ENCODE data around the gene PCDHGA1.

The PCDHGA1 gene

GRCh38 chr5:141477815-141478214 is 147.5 kb downstream of the PCDHGA1 start:
- peaks cover 12% of the 10 kb centered on the region for H3K9me3 ChIP-seq (ENCODE audit: insufficient read depth, low read depth, low read length)
- H3K36me3 ChIP-seq (ENCODE audit: control insufficient read depth in 1 of 2, insufficient read depth in 2 of 2, low read length in 2 of 2), result peaks cover 8 to 18% of the 10 kb centered on the region in 2 experiments
- no peaks in the 10 kb centered on the region for H3K27me3 ChIP-seq (ENCODE audit: insufficient read depth, low read length)
- no peaks in the 10 kb centered on the region for H3K79me2 ChIP-seq (ENCODE audit: control insufficient read depth, insufficient read depth, low read length, poor library complexity)
- H3K4ac ChIP-seq (ENCODE audit: low read depth, low read length), result no peak overlapping the region
- H2AFZ ChIP-seq (ENCODE audit: insufficient read depth, low read length, poor library complexity), result no peak overlapping the region
- no peak overlapping the region for H3K27ac ChIP-seq (ENCODE audit: low read depth, low read length)
- H2AK5ac ChIP-seq (ENCODE audit: low read length), result no peak overlapping the region
- H3K23ac ChIP-seq (ENCODE audit: low read length), result no peak overlapping the region
- no peak overlapping the region for H4K8ac ChIP-seq (ENCODE audit: low read depth, low read length)
- DNase-seq, result no peak
- H4K91ac ChIP-seq (ENCODE audit: low read depth, low read length), result no peak overlapping the region
- no peak overlapping the region for H4K12ac ChIP-seq (ENCODE audit: low read depth, low read length)
- no peak overlapping the region for H2BK5ac ChIP-seq (ENCODE audit: low read depth, low read length, poor library complexity)
- peak overlapping the region; percentile 40 for H3K4me2 ChIP-seq (ENCODE audit: low read length)
- peaks cover 13 to 22% of the 10 kb centered on the region in 2 experiments for H3K4me1 ChIP-seq (ENCODE audit: control insufficient read depth in 1 of 2, insufficient read depth in 2 of 2, low read length in 2 of 2)
- no peak overlapping the region for H2BK12ac ChIP-seq (ENCODE audit: low read length)
- H3K14ac ChIP-seq (ENCODE audit: low read length), result no peak overlapping the region
- no peak overlapping the region for H3K4me3 ChIP-seq (ENCODE audit: low read depth, low read length)
- no peak overlapping the region for H3K9ac ChIP-seq (ENCODE audit: low read length)
- WGBS (ENCODE audit: extremely low coverage, insufficient coverage, insufficient read length), result no CpG with 5 or more reads among the region's 13 CpGs
- no peak overlapping the region for H2BK120ac ChIP-seq (ENCODE audit: insufficient read depth, low read length, poor library complexity)
- no peak overlapping the region for H3K18ac ChIP-seq (ENCODE audit: low read length)
- peaks cover 9% of the 10 kb centered on the region for H3K79me1 ChIP-seq (ENCODE audit: low read length)

- H4K91ac ChIP-seq (ENCODE audit: low read depth, low read length), result no peak overlapping the region
- H3K36me3 ChIP-seq (ENCODE audit: control insufficient read depth in 1 of 2, insufficient read depth in 2 of 2, low read length in 2 of 2), result peaks cover 8 to 18% of the 10 kb centered on the region in 2 experiments
- H3K27ac ChIP-seq (ENCODE audit: low read depth, low read length), result no peak overlapping the region
- H3K27me3 ChIP-seq (ENCODE audit: insufficient read depth, low read length), result no peaks in the 10 kb centered on the region
- no peak overlapping the region for H2BK120ac ChIP-seq (ENCODE audit: insufficient read depth, low read length, poor library complexity)
- H2BK5ac ChIP-seq (ENCODE audit: low read depth, low read length, poor library complexity), result no peak overlapping the region
- no peak overlapping the region for H2AFZ ChIP-seq (ENCODE audit: insufficient read depth, low read length, poor library complexity)
- no peak overlapping the region for H3K14ac ChIP-seq (ENCODE audit: low read length)
- no peak overlapping the region for H2AK5ac ChIP-seq (ENCODE audit: low read length)
- H3K9me3 ChIP-seq (ENCODE audit: insufficient read depth, low read depth, low read length), result peaks cover 12% of the 10 kb centered on the region
- no peak overlapping the region for H3K9ac ChIP-seq (ENCODE audit: low read length)
- no CpG with 5 or more reads among the region's 20 CpGs for WGBS (ENCODE audit: extremely low coverage, insufficient coverage, insufficient read length)
- H3K4me3 ChIP-seq (ENCODE audit: low read depth, low read length), result no peak overlapping the region
- H3K4me2 ChIP-seq (ENCODE audit: low read length), result peak overlapping the region; percentile 40
- no peak overlapping the region for H2BK12ac ChIP-seq (ENCODE audit: low read length)
- no peak overlapping the region for H3K23ac ChIP-seq (ENCODE audit: low read length)
- no peak overlapping the region for H3K18ac ChIP-seq (ENCODE audit: low read length)
- H3K79me1 ChIP-seq (ENCODE audit: low read length), result peaks cover 9% of the 10 kb centered on the region
- H3K4me1 ChIP-seq (ENCODE audit: control insufficient read depth in 1 of 2, insufficient read depth in 2 of 2, low read length in 2 of 2), result peaks cover 15 to 24% of the 10 kb centered on the region in 2 experiments
- H3K79me2 ChIP-seq (ENCODE audit: control insufficient read depth, insufficient read depth, low read length, poor library complexity), result no peaks in the 10 kb centered on the region
- H4K12ac ChIP-seq (ENCODE audit: low read depth, low read length), result no peak overlapping the region
- peak; percentile 49 to 59 for DNase-seq
- H4K8ac ChIP-seq (ENCODE audit: low read depth, low read length), result no peak overlapping the region
- H3K4ac ChIP-seq (ENCODE audit: low read depth, low read length), result no peak overlapping the region
These were observed 148.1 kb downstream of the PCDHGA1 start for GRCh38 chr5:141478321-141478945.

- Histone ChIP-seq H3K79me1 (ENCODE audit: low read length) (peaks cover 9% of the 10 kb centered on the region), H3K36me3 (ENCODE audit: control insufficient read depth in 1 of 2, insufficient read depth in 2 of 2, low read length in 2 of 2) (peaks cover 8 to 18% of the 10 kb centered on the region in 2 experiments), H3K79me2 (ENCODE audit: control insufficient read depth, insufficient read depth, low read length, poor library complexity) (no peaks in the 10 kb centered on the region), H3K4ac (ENCODE audit: low read depth, low read length) (no peak overlapping the region), H3K27ac (ENCODE audit: low read depth, low read length) (no peak overlapping the region), H3K4me3 (ENCODE audit: low read depth, low read length) (no peak overlapping the region), H2BK5ac (ENCODE audit: low read depth, low read length, poor library complexity) (no peak overlapping the region), H3K18ac (ENCODE audit: low read length) (no peak overlapping the region), H3K4me1 (ENCODE audit: control insufficient read depth in 1 of 2, insufficient read depth in 2 of 2, low read length in 2 of 2) (peaks cover 17 to 32% of the 10 kb centered on the region in 2 experiments), H2BK120ac (ENCODE audit: insufficient read depth, low read length, poor library complexity) (no peak overlapping the region), H4K8ac (ENCODE audit: low read depth, low read length) (no peak overlapping the region), H3K23ac (ENCODE audit: low read length) (no peak overlapping the region), H3K14ac (ENCODE audit: low read length) (no peak overlapping the region), H2AK5ac (ENCODE audit: low read length) (no peak overlapping the region), H3K9me3 (ENCODE audit: insufficient read depth, low read depth, low read length) (peaks cover 12% of the 10 kb centered on the region), H4K91ac (ENCODE audit: low read depth, low read length) (no peak overlapping the region), H3K4me2 (ENCODE audit: low read length) (no peak overlapping the region), H2BK12ac (ENCODE audit: low read length) (no peak overlapping the region), H4K12ac (ENCODE audit: low read depth, low read length) (no peak overlapping the region), H3K9ac (ENCODE audit: low read length) (no peak overlapping the region), H2AFZ (ENCODE audit: insufficient read depth, low read length, poor library complexity) (no peak overlapping the region), H3K27me3 (ENCODE audit: insufficient read depth, low read length) (no peaks in the 10 kb centered on the region)
- no peak for DNase-seq
These were observed 149.5 kb downstream of the PCDHGA1 start for GRCh38 chr5:141479776-141480175.

GRCh38 chr5:141483902-141484301 is 153.6 kb downstream of the PCDHGA1 start:
- no CpG with 5 or more reads among the region's 3 CpGs for WGBS (ENCODE audit: extremely low coverage, insufficient coverage, insufficient read length)
- H3K79me2 ChIP-seq (ENCODE audit: control insufficient read depth, insufficient read depth, low read length, poor library complexity), result no peaks in the 10 kb centered on the region
- no peak overlapping the region for H3K14ac ChIP-seq (ENCODE audit: low read length)
- H3K4me1 ChIP-seq (ENCODE audit: control insufficient read depth in 1 of 2, insufficient read depth in 2 of 2, low read length in 2 of 2), result peaks cover 11 to 19% of the 10 kb centered on the region in 2 experiments
- no peak overlapping the region for H3K4ac ChIP-seq (ENCODE audit: low read depth, low read length)
- no peak for DNase-seq
- no peak overlapping the region for H3K18ac ChIP-seq (ENCODE audit: low read length)
- no peak overlapping the region for H3K9ac ChIP-seq (ENCODE audit: low read length)
- H2BK12ac ChIP-seq (ENCODE audit: low read length), result no peak overlapping the region
- H3K23ac ChIP-seq (ENCODE audit: low read length), result no peak overlapping the region
- H4K91ac ChIP-seq (ENCODE audit: low read depth, low read length), result no peak overlapping the region
- no peak overlapping the region for H4K8ac ChIP-seq (ENCODE audit: low read depth, low read length)
- H3K4me3 ChIP-seq (ENCODE audit: low read depth, low read length), result no peak overlapping the region
- H3K9me3 ChIP-seq (ENCODE audit: insufficient read depth, low read depth, low read length), result peaks cover 7% of the 10 kb centered on the region
- H3K27me3 ChIP-seq (ENCODE audit: insufficient read depth, low read length), result no peaks in the 10 kb centered on the region
- H3K79me1 ChIP-seq (ENCODE audit: low read length), result no peaks in the 10 kb centered on the region
- H2BK5ac ChIP-seq (ENCODE audit: low read depth, low read length, poor library complexity), result no peak overlapping the region
- no peak overlapping the region for H2AFZ ChIP-seq (ENCODE audit: insufficient read depth, low read length, poor library complexity)
- peaks cover 21 to 26% of the 10 kb centered on the region in 2 experiments for H3K36me3 ChIP-seq (ENCODE audit: control insufficient read depth in 1 of 2, insufficient read depth in 2 of 2, low read length in 2 of 2)
- H3K27ac ChIP-seq (ENCODE audit: low read depth, low read length), result no peak overlapping the region
- H2AK5ac ChIP-seq (ENCODE audit: low read length), result no peak overlapping the region
- H4K12ac ChIP-seq (ENCODE audit: low read depth, low read length), result no peak overlapping the region
- peak overlapping the region; percentile 63 for H3K4me2 ChIP-seq (ENCODE audit: low read length)
- H2BK120ac ChIP-seq (ENCODE audit: insufficient read depth, low read length, poor library complexity), result no peak overlapping the region

Measured in trophoblast cell (in vitro differentiated cells and primary cell).